CD14-positive monocyte (primary cell): ENCODE data around the gene DIS3L2. TPM values are rescaled to one million over a fixed set of nuclear protein-coding genes. Genes with fewer than 3 reads are reported as not detected.
A peak's percentile ranks its signal among the peaks of the same experiment; 100 is the strongest.

Experiments used
- DNase-seq, 3 donors: peaks; one replicate each; pipeline ENCODE4 v3.0.0-alpha.2; 2011 to 2022
- H2AFZ ChIP-seq: 2 replicates; pipeline ENCODE4 v1.6.0; 2012; ENCODE audit warnings: mild to moderate bottlenecking, low read depth, low read length, inconsistent platforms; ENCODE audit not compliant: insufficient read depth, poor library complexity, severe bottlenecking
- H3K27ac ChIP-seq, 2 donors: 1 replicate in 1 of 2; 2 replicates in 1 of 2; pipeline ENCODE4 v1.5.1; 2012 to 2013; ENCODE audit warnings: low read length in 2 of 2, control low read depth in 1 of 2, inconsistent platforms in 1 of 2, low read depth in 1 of 2, mild to moderate bottlenecking in 1 of 2
- H3K27me3 ChIP-seq, 2 donors: one replicate each; pipeline versions ENCODE4 v1.6.0 to v1.6.1; 2011 to 2013; ENCODE audit warnings: low read length in 2 of 2; ENCODE audit not compliant: control insufficient read depth in 2 of 2, insufficient read depth in 2 of 2
- H3K36me3 ChIP-seq, 2 donors: replicated peaks in 1 of 2; 1 replicate in 1 of 2; 2 replicates in 1 of 2; pipeline versions ENCODE4 v1.5.1 to v1.6.1; 2012 to 2013; ENCODE audit warnings: low read length in 2 of 2, control low read depth in 1 of 2, inconsistent platforms in 1 of 2, mild to moderate bottlenecking in 1 of 2; ENCODE audit not compliant: insufficient read depth in 2 of 2, control insufficient read depth in 1 of 2
- H3K4me1 ChIP-seq, 2 donors: 1 replicate in 1 of 2; 2 replicates in 1 of 2; pipeline versions ENCODE4 v1.5.1 to v1.6.1; 2012 to 2013; ENCODE audit warnings: low read length in 2 of 2, control low read depth in 1 of 2, inconsistent platforms in 1 of 2, mild to moderate bottlenecking in 1 of 2, moderate library complexity in 1 of 2; ENCODE audit not compliant: insufficient read depth in 2 of 2, control insufficient read depth in 1 of 2
- H3K4me2 ChIP-seq: replicated peaks from 2 replicates; pipeline ENCODE3; 2012; ENCODE audit warnings: low read length, moderate library complexity, mild to moderate bottlenecking; ENCODE audit not compliant: poor library complexity, severe bottlenecking; ENCODE audit errors: extremely low read depth
- H3K4me3 ChIP-seq, 3 experiments: fragments of 200-600 bp in 1 of 3; sonication (generic) in 1 of 3; replicated peaks in 1 of 3; 1 replicate in 2 of 3; 2 replicates in 1 of 3; pipeline ENCODE4 v1.5.1; 2011 to 2013; ENCODE audit warnings: low read length in 3 of 3, mild to moderate bottlenecking in 3 of 3, control low read depth in 2 of 3, low read depth in 2 of 3, inconsistent platforms in 1 of 3, moderate library complexity in 1 of 3
- H3K79me2 ChIP-seq: 2 replicates; pipeline ENCODE4 v1.6.0; 2012; ENCODE audit warnings: mild to moderate bottlenecking, control low read depth, inconsistent platforms, low read length, moderate library complexity; ENCODE audit not compliant: insufficient read depth
- H3K9ac ChIP-seq: 2 replicates; pipeline ENCODE4 v1.6.0; 2017; ENCODE audit warnings: low read length, mild to moderate bottlenecking; ENCODE audit not compliant: insufficient read depth, poor library complexity, severe bottlenecking
- H3K9me3 ChIP-seq, 2 donors: replicated peaks in 1 of 2; 1 replicate in 1 of 2; 2 replicates in 1 of 2; pipeline versions ENCODE4 v1.5.1 to v1.6.1; 2012 to 2013; ENCODE audit warnings: low read length in 2 of 2, control low read depth in 1 of 2; ENCODE audit not compliant: control insufficient read depth in 1 of 2, insufficient read depth in 1 of 2
- H4K20me1 ChIP-seq: 2 replicates; pipeline ENCODE4 v1.6.0; 2012; ENCODE audit warnings: mild to moderate bottlenecking, low read length, control low read depth, moderate library complexity; ENCODE audit not compliant: insufficient read depth
- H3K27ac Mint-ChIP-seq, 7 donors: one replicate each; pipeline ENCODE4 v1.8.0; 2020; ENCODE audit warnings: mild to moderate bottlenecking in 7 of 7, mixed read lengths in 7 of 7, moderate library complexity in 6 of 7, inconsistent platforms in 2 of 7
- H3K27me3 Mint-ChIP-seq, 3 donors: one replicate each; pipeline ENCODE4 v1.8.0; 2021 to 2022; ENCODE audit warnings: low read depth in 3 of 3, mild to moderate bottlenecking in 3 of 3, mixed read lengths in 3 of 3, moderate library complexity in 3 of 3, inconsistent platforms in 1 of 3
- H3K36me3 Mint-ChIP-seq, 2 donors: one replicate each; pipeline ENCODE4 v1.8.0; 2020; ENCODE audit warnings: mixed read lengths in 2 of 2, inconsistent platforms in 1 of 2, mild to moderate bottlenecking in 1 of 2
- H3K4me1 Mint-ChIP-seq: one replicate; pipeline ENCODE4 v1.8.0; 2020; ENCODE audit warnings: mild to moderate bottlenecking, mixed read lengths
- H3K4me3 Mint-ChIP-seq, 2 donors: one replicate each; pipeline ENCODE4 v1.8.0; 2020; ENCODE audit warnings: mild to moderate bottlenecking in 2 of 2, mixed read lengths in 2 of 2, moderate library complexity in 1 of 2
- H3K9me3 Mint-ChIP-seq, 7 donors: one replicate each; pipeline ENCODE4 v1.8.0; 2020 to 2022; ENCODE audit warnings: mixed read lengths in 7 of 7, mild to moderate bottlenecking in 6 of 7, moderate library complexity in 6 of 7, inconsistent platforms in 2 of 7
- CTCF ChIP-seq: fragments of 200-600 bp; IDR thresholded peaks from one replicate; pipeline ENCODE4 v1.8.0; 2022; ENCODE audit warnings: antibody characterized with exemption, mild to moderate bottlenecking
- WGBS: methylation state at CpG from one replicate; pipeline ENCODE4 v1.1.5; 2013; ENCODE audit warnings: missing lambda C conversion rate; ENCODE audit not compliant: insufficient coverage; 5-methylcytosine and 5-hydroxymethylcytosine counted together
- intact Hi-C, 2 donors: fragments of 100-400 bp; cut with micrococcal nuclease; formaldehyde crosslinking; loops; one replicate each; pipeline versions ENCODE4 v1.15.0 to v1.15.1; 2023
- polyA plus RNA-seq, 3 donors: library from polyadenylated mRNA; depleted of rRNA in 1 of 3; unstranded in 2 of 3; stranded (reverse) in 1 of 3; fragments of 300-500 nt in 2 of 3; fragments of >200 nt in 1 of 3; fragmentation: Illumina TruSeq in 2 of 3; gene quantifications; 1 replicate in 2 of 3; 2 replicates in 1 of 3; pipeline ENCODE4 v1.2.3, GENCODE V29; 2012 to 2021

The DIS3L2 gene
- polyA plus RNA-seq, 3 donors: 6.0 to 21.7 (median 6.4) TPM

DNA sequence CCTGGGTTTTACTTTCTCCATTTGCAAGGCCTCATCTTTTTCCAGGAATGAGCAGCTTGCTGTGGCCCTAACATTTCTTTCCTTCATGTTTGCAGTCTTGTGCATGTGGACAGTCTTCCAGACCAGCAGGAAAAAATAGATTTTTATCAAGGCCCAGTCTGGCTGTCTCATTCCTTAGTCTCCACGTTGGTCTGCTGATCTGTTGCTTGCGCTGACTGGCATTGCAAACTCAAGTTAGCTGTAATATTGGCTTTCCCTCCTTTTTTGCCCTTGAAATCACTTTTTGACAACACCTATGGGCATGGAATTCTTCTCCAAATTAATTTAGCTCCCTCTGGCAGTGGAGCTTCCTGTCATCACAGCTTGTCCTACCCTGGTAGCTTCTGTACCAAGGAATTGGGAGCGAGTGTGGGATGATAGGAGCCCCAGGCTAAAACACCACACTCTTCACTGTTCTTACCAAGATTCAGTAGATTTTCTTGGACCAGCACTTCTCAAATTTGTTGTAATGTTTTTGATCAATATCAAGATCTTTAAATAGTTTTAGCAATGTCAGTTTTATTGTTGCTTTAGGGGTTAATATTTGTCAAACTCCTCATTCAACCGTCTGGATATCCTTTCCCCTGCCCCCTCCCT lies 48.2 kb downstream of the DIS3L2 start:
- peaks cover 16 to 26% of the 10 kb centered on the region in 2 donors for H3K36me3 Mint-ChIP-seq
- peaks cover 2 to 8% of the 10 kb centered on the region in 2 donors for H3K36me3 ChIP-seq
- no peak overlapping the region for H3K27ac Mint-ChIP-seq
- H3K4me1 Mint-ChIP-seq: peaks cover 5% of the 10 kb centered on the region
- no peak overlapping the region for H3K9ac ChIP-seq
- H3K27me3 Mint-ChIP-seq: peaks cover 0 to 1% (median 0%) of the 10 kb centered on the region in 3 donors
- no peak overlapping the region for H3K4me3 Mint-ChIP-seq
- intact Hi-C loops: no loop called here
- H4K20me1 ChIP-seq: peaks cover 11% of the 10 kb centered on the region
- H3K4me3 ChIP-seq: no peak overlapping the region
- no peak overlapping the region for H3K4me2 ChIP-seq
- peaks cover 5 to 9% of the 10 kb centered on the region in 2 donors for H3K4me1 ChIP-seq
- no peaks in the 10 kb centered on the region for H3K27me3 ChIP-seq
- peaks cover 13% of the 10 kb centered on the region for H3K79me2 ChIP-seq
- DNase-seq: no peak
- no peaks in the 10 kb centered on the region for H3K9me3 ChIP-seq
- no peak overlapping the region for H3K27ac ChIP-seq
- no peak for TF ChIP-seq CTCF
- no peak overlapping the region for H2AFZ ChIP-seq
- peaks cover 0 to 2% (median 0%) of the 10 kb centered on the region in 7 donors for H3K9me3 Mint-ChIP-seq
- WGBS: 100% methylated on average over 2 of the region's 4 CpGs

- H3K27me3 ChIP-seq: no peaks in the 10 kb centered on the region
- no peak for TF ChIP-seq CTCF
- H3K4me2 ChIP-seq: no peak overlapping the region
- Mint-ChIP-seq H3K9me3 (no peaks in the 10 kb centered on the region), H3K4me3 (no peak overlapping the region), H3K27ac (no peak overlapping the region), H3K36me3 (peaks cover 33 to 36% of the 10 kb centered on the region in 2 donors), H3K4me1 (peaks cover 2% of the 10 kb centered on the region), H3K27me3 (peaks cover 0 to 1% (median 0%) of the 10 kb centered on the region in 3 donors)
- no peak overlapping the region for H3K27ac ChIP-seq
- H4K20me1 ChIP-seq: peaks cover 8% of the 10 kb centered on the region
- no peak overlapping the region for H2AFZ ChIP-seq
- no peaks in the 10 kb centered on the region for H3K9me3 ChIP-seq
- 0% methylated on average over 2 of the region's 3 CpGs for WGBS
- no peak for DNase-seq
- no peak overlapping the region for H3K4me3 ChIP-seq
- peaks cover 11 to 36% of the 10 kb centered on the region in 2 donors for H3K36me3 ChIP-seq
- no peaks in the 10 kb centered on the region for H3K79me2 ChIP-seq
- intact Hi-C loops: no loop called here
- peaks cover 5 to 9% of the 10 kb centered on the region in 2 donors for H3K4me1 ChIP-seq
- H3K9ac ChIP-seq: peak overlapping the region; percentile 19
Observed at GRCh38 chr2:232013701-232014353, 52.3 kb downstream of the DIS3L2 start.
